AG08395 (cell line): ENCODE results near the gene OR9A4.

ENCODE experiments used
- DNase-seq: peaks from one replicate; pipeline ENCODE4 v3.0.0; 2012; ENCODE audit warnings: mixed read lengths, low spot score

Gene OR9A4

DNA sequence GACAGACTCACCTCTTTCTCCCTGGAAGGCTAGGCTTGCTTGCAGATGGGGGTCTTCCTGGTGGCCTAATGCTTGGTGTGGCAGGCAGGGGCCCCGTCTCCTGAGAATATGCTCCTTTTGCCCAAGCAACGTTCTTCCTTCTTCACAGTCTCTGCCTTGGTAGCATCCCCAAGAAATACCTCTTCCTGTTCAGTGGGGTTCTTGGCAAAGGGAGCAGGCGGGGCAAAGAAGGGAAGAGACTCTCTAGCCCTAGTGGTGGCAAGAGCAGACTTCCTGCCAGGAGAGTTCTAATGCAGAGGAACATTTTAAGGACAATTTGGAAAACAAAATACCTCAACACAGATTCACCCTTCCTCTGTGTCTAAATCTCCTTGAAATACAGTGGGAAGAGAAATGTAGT is 30.6 kb downstream of the OR9A4 start, which contains the start of gene CLEC5A:
Gene CLEC5A, minus strand, starts transcription at position 179 of the 400 bp plus-strand sequence. CDS start 682 bp downstream, outside the sequence.
- DNase-seq = no peak

- DNase-seq = no peak
These were observed 32.8 kb downstream of the OR9A4 start for GRCh38 chr7:141949021-141949420.

GRCh38 chr7:141949451-141949850 is 33.3 kb downstream of the OR9A4 start:
- DNase-seq = no peak

DNA sequence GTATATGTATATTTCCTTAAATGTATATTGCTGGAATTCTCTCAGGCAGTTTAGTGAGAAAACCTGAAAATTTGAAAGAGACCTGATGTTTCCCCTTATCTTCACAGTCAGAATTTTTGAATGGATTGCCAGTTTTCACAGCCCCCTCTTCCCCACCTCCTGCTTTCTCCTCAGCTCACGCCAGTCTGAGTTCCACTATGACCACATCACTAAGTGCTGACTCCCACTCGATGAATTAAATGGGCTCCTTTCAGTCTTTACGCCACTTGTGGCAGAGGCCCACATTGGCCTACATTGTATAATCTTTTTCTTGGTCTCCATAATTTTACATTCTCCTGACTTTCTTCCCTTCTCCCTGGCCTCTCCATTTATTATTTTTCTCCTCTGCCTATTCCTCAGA is 33.7 kb downstream of the OR9A4 start:
- no peak for DNase-seq

GRCh38 chr7:141950806-141951205 is 34.6 kb downstream of the OR9A4 start:
- DNase-seq = no peak

GRCh38 chr7:141952461-141952860 is 36.3 kb downstream of the OR9A4 start:
- no peak for DNase-seq

- DNase-seq = no peak
These were observed 38.1 kb downstream of the OR9A4 start for GRCh38 chr7:141954334-141954733.

- no peak for DNase-seq
These were observed 39.9 kb downstream of the OR9A4 start for GRCh38 chr7:141956084-141956483.

DNA sequence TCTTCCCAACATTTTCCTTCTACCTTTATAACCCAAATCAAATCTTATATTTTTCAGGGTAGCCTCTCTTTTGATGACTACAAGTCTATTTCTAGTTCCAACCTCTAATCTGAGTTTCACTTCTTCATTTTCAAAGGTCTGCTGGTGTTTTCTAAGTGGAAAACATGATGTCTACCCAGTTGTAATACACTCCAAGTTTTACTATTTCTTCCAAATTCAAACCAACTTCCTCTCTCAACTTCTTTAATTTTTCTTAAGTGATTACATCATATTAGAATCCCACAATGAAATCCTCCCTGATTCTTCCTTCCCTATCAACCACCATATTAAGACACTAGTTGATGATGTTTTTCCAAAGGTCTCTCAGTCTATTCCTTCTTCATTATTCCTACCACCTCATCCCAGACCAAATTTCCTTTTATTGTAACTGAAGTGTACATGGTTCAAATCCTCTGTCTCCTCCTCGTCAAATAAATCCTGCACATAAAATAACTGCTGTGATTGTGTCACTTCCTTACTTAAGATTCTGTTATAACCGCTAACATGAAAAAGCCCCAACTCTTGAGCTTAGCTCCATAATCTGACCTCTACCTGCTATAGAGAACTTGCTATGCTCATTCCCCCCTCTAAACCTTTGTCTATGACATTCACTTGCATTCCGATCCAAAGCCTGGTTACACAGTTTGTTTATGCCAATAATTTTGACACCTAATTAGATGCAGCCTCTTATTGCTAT is 44.7 kb downstream of the OR9A4 start:
- DNase-seq = no peak
